ACHN (cell line): ENCODE results near the gene IL20RB.

ENCODE experiments used
- DNase-seq: peaks from one replicate; pipeline ENCODE4 v3.0.0-alpha.2; 2015
- in situ Hi-C: cut with HindIII; loops from 2 replicates; pipeline ENCODE4 v1.10.0; 2017; ENCODE audit warnings: low sequenced_read_pairs, low pct_ligation_motif_present, low pct_unique_long_range_greater_than_20kb

IL20RB gene

GRCh38 chr3:136957751-136958288 lies at the start of gene IL20RB:
TSS of gene IL20RB (plus strand) at chr3:136957983. CDS start at chr3:136958114, 131 bp downstream.
- DNase-seq, result peak; percentile 18
- in situ Hi-C loops, result no loop called here

GRCh38 chr3:136908297-136908696 lies 49.5 kb upstream of the IL20RB start:
- in situ Hi-C loops, result no loop called here
- DNase-seq, result no peak

DNA sequence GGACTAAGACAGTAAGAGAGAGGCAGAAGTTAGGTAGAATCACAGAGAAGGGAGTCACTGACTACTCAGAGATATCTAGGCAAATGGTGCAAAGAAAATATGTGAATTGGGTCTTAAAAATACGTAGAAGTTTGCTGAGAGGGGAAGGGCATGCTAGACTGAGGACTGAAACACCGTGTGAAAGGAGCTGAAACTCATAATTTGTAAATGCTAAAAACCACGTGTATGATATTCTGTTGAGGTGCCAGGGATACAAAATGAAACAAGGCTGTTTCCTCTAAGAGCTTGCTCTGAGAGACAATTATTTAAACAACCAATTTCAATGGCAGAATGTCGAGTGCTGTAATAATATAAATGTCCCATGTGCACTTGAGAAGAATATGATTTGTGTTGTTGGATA lies 48.6 kb upstream of the IL20RB start:
- in situ Hi-C loops, result no loop called here
- no peak for DNase-seq

DNA sequence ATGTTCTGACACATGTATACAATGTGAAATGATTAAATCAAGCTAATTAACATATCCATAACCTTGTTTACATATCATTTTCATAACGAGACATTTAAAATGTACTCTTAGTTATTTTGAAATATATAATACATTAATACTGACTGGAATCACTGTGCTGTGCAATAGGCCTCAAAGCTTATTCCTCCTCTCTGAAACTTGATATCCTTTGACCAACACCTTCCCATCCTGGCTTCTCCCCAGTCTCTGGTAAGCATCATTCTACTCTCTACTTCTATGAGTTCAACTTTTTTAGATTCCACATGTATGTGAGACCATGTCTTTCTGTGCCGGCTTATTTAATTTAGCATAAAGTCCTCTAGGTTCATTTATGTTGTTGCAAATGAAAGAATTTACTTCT lies 47.1 kb upstream of the IL20RB start:
- in situ Hi-C loops, result no loop called here
- no peak for DNase-seq

DNA sequence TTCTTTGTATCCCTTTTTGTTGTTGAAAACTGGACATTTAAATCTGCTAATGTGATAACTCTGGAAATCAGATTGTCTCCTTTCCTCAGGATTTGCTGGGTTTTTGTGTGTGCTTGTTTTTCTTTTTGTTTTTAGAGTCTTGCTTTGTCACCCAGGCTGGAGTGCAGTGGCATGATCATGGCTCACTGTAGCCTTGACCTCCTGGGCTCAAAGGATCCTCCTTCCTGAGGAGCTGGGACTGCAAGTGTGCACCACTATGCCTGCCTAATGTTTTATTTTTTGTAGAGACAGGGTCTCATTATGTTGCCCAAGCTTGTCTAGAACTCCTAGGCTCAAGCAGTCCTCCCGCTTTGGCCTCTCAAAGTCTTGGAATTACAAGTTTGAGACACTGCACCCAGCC lies 44.6 kb upstream of the IL20RB start:
- in situ Hi-C loops, result no loop called here
- no peak for DNase-seq

GRCh38 chr3:136914739-136915138 lies 43.0 kb upstream of the IL20RB start:
- in situ Hi-C loops, result no loop called here
- DNase-seq, result no peak

GRCh38 chr3:136916223-136916622 lies 41.6 kb upstream of the IL20RB start:
- in situ Hi-C loops, result no loop called here
- no peak for DNase-seq

- no peak for DNase-seq
- in situ Hi-C loops, result no loop called here
Observed at GRCh38 chr3:136919799-136920580, 37.8 kb upstream of the IL20RB start.

DNA sequence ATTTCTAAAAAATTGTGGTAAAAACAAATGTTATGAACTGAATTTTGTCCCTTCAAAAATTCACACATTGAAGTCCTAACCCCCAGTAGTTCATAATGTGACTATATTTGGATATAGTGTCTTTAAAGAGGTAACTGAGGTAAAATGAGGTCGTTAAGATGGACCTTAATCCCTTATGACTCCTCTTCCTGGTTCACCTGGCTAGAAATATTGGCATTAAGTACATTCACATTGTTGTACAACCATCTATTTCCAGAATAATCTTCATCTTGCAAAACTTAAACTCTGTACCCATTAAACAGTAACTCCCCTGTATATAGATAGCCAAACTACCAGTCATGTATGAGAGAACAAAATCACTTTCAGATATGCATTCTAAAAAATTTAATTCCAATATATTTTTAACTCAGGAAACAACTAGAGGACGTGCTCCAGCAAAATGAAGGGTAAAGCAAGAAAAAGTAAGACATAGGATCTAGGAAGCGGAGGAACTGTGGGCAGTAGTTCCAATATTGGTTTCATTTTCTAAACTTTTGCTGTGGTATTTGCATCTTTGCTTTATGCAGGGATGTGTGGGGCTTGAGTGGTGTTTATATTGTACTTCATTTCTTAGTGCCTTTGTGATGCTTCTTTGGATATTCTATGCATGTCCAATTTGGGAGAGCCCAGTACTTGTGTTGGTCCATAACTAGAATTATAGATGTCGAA lies 36.7 kb upstream of the IL20RB start:
- in situ Hi-C loops, result no loop called here
- no peak for DNase-seq

- in situ Hi-C loops, result no loop called here
- DNase-seq, result no peak
Observed at GRCh38 chr3:136925425-136926190, 32.2 kb upstream of the IL20RB start.

- no peak for DNase-seq
- in situ Hi-C loops, result no loop called here
Observed at GRCh38 chr3:136928240-136928639, 29.5 kb upstream of the IL20RB start.

- DNase-seq, result no peak
- in situ Hi-C loops, result no loop called here
Observed at GRCh38 chr3:136929977-136930670, 27.7 kb upstream of the IL20RB start.

DNA sequence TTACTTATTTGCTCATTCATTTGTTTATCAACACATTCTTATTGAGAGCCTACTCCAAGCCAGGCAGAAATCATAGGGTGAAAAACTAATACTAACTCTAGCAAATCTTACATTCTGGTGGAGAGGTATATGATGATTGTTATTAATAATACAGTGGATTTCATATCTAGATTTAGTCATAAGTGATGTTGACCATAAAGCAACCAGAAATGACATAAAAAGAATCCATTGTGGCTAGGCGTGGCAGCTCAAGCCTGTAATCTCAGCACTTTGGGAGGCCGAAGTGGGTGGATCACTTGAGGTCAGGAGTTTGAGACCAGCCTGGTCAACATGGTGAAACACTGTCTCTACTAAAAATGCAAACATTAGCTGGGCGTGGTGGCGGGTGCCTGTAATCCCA lies 26.2 kb upstream of the IL20RB start:
- DNase-seq, result no peak
- in situ Hi-C loops, result no loop called here

DNA sequence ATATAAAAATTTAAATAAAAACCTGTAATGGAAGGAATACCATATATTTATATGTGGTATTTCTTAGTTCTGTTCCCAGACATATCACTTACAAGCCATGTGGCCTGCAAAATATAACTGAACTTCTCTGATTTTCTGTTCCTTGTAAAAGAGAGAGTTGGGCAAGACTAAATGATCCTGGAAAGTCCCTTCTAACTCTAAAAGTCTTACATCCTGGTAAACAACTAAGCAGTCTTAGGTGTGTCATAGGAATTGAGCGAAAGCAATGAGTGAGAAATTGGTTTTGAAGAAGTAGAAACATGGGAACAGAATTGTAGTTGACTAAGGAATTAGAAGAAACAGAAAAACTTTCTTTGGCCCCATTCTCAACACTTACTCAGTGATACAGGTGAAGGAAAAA lies 25.3 kb upstream of the IL20RB start:
- in situ Hi-C loops, result no loop called here
- DNase-seq, result no peak

GRCh38 chr3:136932978-136933772 lies 24.6 kb upstream of the IL20RB start:
- in situ Hi-C loops, result no loop called here
- no peak for DNase-seq

DNA sequence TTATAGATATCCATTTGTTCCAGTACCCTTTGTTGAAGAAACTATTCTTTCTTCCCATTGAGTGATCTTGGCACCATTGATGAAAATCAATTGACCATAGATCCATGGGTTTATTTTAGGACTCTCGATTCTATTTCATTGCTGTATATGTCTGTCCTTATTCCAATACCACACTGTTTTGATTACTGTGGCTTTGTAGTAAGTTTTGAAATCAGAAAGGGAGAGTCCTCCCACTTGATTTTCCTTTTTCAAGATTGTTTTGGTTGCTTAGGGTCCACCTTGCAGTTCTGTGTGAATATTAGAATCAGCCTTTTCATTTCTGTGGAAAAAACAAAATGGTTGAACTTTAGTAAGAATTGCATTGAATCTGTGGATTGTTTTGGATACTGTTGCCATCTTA lies 20.6 kb upstream of the IL20RB start:
- in situ Hi-C loops, result no loop called here
- no peak for DNase-seq

GRCh38 chr3:136937851-136938250 lies 19.9 kb upstream of the IL20RB start:
- in situ Hi-C loops, result no loop called here
- no peak for DNase-seq

DNA sequence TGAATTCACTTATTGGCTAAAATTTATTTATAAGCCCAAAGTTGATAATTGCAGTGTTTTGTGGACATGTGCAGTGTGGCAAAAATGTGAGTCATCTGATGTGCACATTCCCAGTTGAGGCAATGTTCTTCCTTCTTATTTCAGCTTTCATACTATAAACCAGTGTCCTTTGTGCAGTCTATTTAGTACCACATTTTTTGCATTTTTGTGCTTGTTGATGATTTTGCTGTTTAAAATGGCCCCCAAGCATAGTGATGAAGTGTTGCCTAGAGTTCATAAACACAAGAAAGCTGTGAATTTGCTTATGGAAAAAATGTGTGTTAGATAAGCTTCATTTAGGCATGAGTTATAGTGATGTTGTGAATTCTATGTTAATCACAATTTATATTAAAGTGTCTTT lies 19.4 kb upstream of the IL20RB start:
- DNase-seq, result no peak
- in situ Hi-C loops, result no loop called here
